DMS153 (cell line): Measurements from ENCODE around the gene RCOR1.
"Not testable (repeated sequence)": the region's sequence is repeated elsewhere in the genome, so short reads cannot be mapped to it uniquely, and the experiment has no call there.

ENCODE experiments used
- DNase-seq: peaks from one replicate; lab custom pipeline; 2025; lab: John Stamatoyannopoulos, UW

RCOR1 gene

GRCh38 chr14:102629808-102630350 lies 37.4 kb downstream of the RCOR1 start:
- DNase-seq, result no peak

GRCh38 chr14:102630405-102630804 lies 38.0 kb downstream of the RCOR1 start:
- DNase-seq, result no peak

GRCh38 chr14:102630881-102631280 lies 38.4 kb downstream of the RCOR1 start:
- no peak for DNase-seq

DNA sequence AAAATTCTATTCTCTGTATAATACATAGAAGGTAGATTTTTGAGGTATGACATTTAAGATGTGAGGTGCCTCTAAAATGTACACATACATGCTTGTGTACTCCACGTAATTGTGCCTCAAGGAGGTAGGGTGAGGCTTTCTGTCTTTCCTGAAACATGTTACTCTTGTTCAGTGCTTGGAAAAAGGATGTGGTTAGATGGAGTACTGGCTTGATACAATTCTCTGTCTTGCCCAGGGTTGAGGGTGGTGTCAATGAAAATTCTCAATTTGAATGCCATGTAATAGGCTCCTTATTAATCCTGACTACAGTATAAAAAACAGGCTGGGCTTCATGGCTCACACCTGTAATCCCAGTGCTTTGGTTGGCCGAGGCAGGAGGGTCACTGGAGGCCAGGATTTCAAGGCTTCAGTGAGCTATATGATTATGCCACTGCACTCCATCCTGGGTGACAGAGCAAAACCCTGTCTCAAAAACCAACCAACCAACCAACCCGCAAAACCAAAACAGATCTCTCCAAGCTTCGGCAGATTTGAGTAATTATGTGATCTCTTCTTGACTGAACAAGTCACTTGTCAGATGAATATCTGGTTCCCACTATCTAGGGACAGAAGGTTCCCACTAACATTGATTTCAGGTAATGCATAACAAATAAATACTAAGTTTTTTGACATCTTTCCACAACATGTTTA lies 41.6 kb downstream of the RCOR1 start:
- no peak for DNase-seq

GRCh38 chr14:102639611-102640010 lies 47.2 kb downstream of the RCOR1 start:
- DNase-seq, result not testable (repeated sequence)

GRCh38 chr14:102644523-102644922 lies 52.1 kb downstream of the RCOR1 start:
- DNase-seq, result no peak

DNA sequence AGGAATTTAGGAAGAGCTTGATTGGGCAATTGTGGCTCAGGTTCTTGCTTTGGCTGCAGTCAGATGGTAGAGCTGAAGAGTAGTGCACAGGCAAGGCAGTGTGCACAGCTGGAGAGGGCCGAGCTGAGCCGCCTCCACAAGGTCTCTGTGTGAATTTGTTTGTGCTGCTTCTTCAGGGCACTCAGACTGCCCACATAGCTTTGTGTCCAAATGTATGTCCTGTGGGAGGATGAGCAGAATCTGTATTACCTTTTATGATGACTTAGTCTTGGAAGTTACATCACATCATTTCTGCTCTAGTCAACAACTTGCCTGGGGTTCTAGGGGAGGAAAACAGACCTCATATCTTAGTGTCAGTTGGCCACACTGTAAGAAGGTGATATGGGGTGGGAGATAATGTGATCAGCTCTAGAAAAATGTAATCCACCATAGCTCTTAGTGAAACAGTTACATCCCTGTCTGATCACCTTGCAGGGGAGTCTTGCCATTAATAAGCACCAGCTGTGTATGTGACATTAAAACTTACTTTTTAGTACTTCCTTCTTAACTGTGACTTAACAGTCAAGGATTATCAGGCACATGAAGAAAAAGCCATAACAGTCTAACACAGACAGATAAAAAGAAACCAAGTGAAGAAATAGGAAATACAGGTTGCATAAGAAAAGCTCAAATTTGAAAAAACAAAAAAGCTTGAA lies 53.4 kb downstream of the RCOR1 start:
- DNase-seq, result no peak

GRCh38 chr14:102646615-102647014 lies 54.2 kb downstream of the RCOR1 start:
- DNase-seq, result no peak

DNA sequence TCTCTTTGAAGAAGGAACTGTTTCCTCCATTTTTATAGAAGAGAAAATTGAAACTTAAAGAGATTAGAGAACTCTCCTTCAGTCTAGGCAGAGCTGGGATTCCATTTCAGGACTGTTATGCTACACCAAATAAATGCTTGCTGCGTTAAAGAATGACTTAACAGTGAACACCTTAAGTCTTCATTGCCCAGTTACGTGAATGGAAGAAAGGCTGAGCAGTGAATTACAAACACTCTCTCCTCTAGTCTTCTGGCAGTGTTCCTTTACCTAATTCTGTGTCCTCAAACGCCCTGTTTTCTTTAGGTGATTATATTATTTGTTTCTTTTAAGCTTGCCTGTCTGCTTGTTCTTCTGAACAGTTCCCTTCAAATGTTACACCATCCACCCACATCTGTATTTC lies 59.7 kb downstream of the RCOR1 start:
- DNase-seq, result no peak

DNA sequence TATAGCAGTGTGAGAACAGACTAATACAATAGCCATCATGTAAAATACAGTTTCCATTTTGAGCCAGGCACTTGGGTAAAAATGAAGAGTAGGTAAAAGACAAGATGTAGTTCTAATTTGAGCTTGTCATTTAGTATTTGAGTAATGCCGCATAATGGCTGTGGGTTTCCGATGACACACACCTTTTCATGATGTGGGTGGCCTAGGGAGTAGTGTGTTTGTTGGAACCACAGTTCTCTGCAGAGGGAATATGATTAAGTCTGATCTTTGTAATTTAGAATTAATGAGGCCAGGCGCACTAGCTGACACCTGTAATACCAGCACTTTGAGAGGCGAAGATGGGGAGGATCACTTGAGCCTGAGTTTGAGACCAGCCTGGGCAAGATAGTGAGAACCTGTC lies 61.8 kb downstream of the RCOR1 start:
- DNase-seq, result no peak

DNA sequence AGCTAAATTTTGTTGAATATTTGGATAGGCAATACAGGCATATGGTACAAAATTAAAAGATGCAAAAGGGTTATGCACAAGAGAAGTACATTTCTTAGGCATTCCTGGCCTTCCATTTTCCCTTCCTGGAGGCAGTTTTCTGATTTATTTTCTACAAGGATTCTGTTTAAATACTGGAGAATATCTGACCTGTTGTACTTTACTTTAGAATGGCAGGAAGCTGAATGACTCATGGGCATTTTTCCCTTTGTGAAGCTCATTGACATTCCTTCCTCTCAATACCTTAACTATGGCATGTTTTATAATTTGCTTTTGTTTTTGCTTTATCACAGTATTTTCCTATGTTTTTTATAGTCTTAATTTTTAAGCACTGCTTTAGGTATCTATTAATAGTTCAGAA lies 62.7 kb downstream of the RCOR1 start:
- DNase-seq, result no peak

DNA sequence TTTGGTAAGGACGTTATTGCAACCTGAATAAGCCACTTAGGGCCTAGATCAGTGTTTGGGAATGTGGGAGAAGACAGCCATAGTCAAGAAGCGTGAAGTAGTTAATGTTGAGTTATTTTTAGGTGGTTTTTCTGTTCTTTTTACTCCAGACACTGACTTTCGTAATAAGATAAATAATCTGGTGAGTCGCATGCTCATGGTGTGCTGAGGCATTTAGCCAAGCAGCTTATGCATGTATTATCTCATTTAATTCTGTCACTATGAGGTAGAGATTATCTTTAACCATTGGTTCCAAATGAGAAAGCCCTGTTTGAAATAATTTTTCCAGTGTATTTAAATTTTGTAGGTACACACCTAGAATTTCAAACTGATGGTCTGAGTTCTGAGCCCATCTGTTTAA lies 67.3 kb downstream of the RCOR1 start:
- no peak for DNase-seq

DNA sequence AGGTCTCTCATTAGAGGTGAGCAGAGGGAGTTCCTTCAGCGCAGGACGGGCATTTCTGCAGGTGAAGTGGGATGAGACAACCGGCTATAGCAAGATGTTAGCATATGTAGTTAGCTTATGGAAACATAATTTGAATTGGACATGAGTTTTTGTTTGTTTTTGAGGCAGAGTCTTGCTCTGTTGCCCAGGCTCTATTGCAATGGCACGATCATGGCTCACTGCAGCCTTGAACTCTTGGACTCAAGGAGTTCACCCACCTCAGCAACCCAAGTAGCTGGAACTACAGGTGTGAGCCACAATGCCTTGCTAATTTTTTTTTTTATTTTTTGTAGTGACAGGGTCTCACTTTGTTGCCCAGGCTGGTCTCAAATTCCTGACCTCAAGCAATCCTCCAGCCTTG lies 69.2 kb downstream of the RCOR1 start:
- no peak for DNase-seq

- no peak for DNase-seq
Observed at GRCh38 chr14:102662636-102663430, 70.4 kb downstream of the RCOR1 start.

DNA sequence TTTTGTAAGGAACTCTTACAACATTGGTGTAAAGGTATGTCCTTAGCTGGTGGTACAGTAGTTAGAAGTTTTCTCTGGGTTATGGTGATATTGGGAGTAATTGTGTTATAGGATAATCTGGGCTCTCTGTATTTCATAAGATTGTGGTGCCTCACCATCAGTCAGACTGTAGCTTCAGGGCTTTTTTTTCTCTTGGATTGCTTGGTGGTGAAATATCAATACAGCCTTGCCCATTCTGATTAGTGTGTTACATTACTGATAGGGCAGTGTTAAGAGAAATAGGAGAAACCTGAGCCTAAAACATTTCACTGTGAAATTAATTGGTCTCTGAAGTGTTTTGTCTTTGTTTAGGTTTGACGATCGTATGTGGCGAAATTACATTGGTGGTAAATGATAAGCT lies 71.0 kb downstream of the RCOR1 start:
- no peak for DNase-seq

DNA sequence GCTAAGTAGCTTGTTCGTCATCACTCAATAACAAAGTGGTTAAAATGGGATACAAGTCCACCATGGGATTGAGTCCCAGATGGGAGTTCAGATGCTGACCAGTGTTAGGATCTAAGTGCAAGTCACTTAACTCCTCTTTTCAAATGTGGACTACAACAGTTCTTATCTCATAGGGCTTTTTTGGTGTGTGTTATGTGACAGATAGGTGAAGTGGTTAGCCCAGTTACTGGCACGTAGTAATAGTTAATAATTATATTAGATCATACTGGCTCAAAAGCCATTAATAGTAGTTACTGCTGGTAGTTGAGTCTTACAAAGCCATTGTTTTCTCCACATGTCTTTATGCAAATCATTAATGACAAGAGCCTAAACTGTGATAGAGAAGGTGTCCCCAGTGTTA lies 73.2 kb downstream of the RCOR1 start:
- DNase-seq, result no peak

- no peak for DNase-seq
Observed at GRCh38 chr14:102666635-102667034, 74.2 kb downstream of the RCOR1 start.

DNA sequence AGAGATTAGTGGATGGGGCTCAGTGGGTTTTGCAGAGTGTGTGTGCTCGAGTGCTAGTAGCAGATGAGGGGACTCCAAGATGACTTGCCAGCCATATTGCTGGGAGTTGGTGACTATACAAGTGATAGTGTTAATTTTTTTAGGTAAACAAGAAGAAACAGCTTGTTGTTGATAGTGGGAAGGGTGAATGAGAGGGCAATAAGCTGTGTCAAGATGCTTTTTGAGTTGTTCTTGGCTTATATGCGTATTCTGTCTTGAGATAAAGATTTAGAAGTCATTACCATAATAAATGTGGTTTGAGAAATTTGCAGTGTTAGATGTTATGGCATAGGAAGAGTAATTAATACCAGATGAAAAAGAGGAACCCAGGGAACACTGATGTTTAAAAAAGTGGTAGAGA lies 75.3 kb downstream of the RCOR1 start:
- DNase-seq, result no peak

GRCh38 chr14:102668291-102668873 lies 75.9 kb downstream of the RCOR1 start:
- DNase-seq, result no peak

GRCh38 chr14:102671410-102671809 lies 79.0 kb downstream of the RCOR1 start:
- DNase-seq, result no peak

DNA sequence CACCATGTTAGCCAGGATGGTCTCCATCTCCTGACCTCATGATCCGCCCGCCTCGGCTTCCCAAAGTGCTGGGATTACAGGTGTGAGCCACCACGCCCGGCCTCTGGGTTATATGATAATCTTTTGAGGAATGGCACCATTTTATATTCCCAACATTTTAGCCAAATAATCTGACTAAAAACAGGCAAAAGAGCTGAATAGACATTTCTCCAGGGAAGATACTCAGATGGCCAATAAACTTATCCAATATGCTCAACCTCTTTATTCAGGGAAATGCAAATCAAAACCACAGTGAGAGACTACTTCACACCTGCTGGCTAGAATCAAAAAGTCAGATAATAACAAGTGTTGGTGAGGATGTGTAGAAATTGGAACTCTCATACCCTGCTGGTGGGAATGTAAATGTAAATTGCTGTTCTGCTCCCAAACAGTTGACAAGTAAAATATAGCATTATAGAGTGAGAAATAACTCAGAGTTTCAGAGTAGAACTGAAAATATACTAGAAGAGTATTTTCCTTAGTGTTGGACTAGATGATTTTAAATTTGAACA lies 80.0 kb downstream of the RCOR1 start:
- DNase-seq, result no peak

- no peak for DNase-seq
Observed at GRCh38 chr14:102675396-102675795, 82.9 kb downstream of the RCOR1 start.
